Activated naive CD8-positive, alpha-beta T cell treated with anti-CD3 and anti-CD28 coated beads, Interleukin-2, amount 50 U/mL, for 24 hours (primary cell): ENCODE results near the gene PDE6A.

Source experiments
- ATAC-seq: fragments of 150-1000 bp; cut with Tn5 transposase; one replicate; pipeline ENCODE4 v1.10.0; 2021
- DNase-seq: peaks from one replicate; pipeline ENCODE4 v3.0.0; 2021
- H3K27ac Mint-ChIP-seq: one replicate; pipeline ENCODE4 v1.8.0; 2021; ENCODE audit warnings: mild to moderate bottlenecking, mixed read lengths
- H3K27me3 Mint-ChIP-seq: one replicate; pipeline ENCODE4 v1.8.0; 2021; ENCODE audit warnings: mixed read lengths
- H3K36me3 Mint-ChIP-seq: one replicate; pipeline ENCODE4 v1.8.0; 2021; ENCODE audit warnings: low read depth, mixed read lengths
- H3K4me1 Mint-ChIP-seq: one replicate; pipeline ENCODE4 v1.8.0; 2021; ENCODE audit warnings: mixed read lengths
- H3K4me3 Mint-ChIP-seq: one replicate; pipeline ENCODE4 v1.8.0; 2021; ENCODE audit warnings: mild to moderate bottlenecking, moderate library complexity, mixed read lengths
- H3K9me3 Mint-ChIP-seq: one replicate; pipeline ENCODE4 v1.8.0; 2021; ENCODE audit warnings: mixed read lengths

The PDE6A gene

GRCh38 chr5:149940941-149941644, 3.5 kb downstream of the PDE6A start:
- no peak overlapping the region for H3K27ac Mint-ChIP-seq
- no peak for ATAC-seq
- no peaks in the 10 kb centered on the region for H3K9me3 Mint-ChIP-seq
- DNase-seq = no peak
- H3K36me3 Mint-ChIP-seq = no peaks in the 10 kb centered on the region
- H3K27me3 Mint-ChIP-seq = no peaks in the 10 kb centered on the region
- H3K4me1 Mint-ChIP-seq = no peaks in the 10 kb centered on the region
- H3K4me3 Mint-ChIP-seq = no peak overlapping the region

- Mint-ChIP-seq H3K4me1 (no peaks in the 10 kb centered on the region), H3K27ac (no peak overlapping the region), H3K36me3 (no peaks in the 10 kb centered on the region), H3K4me3 (no peak overlapping the region), H3K27me3 (no peaks in the 10 kb centered on the region), H3K9me3 (no peaks in the 10 kb centered on the region)
- DNase-seq (no peak), ATAC-seq (no peak)
These were observed 4.5 kb downstream of the PDE6A start for GRCh38 chr5:149940077-149940574.

GRCh38 chr5:149939546-149939945, 5.0 kb downstream of the PDE6A start:
- ATAC-seq = no peak
- Mint-ChIP-seq H3K27ac (no peak overlapping the region), H3K27me3 (no peaks in the 10 kb centered on the region), H3K9me3 (no peaks in the 10 kb centered on the region), H3K4me1 (no peaks in the 10 kb centered on the region), H3K4me3 (no peak overlapping the region), H3K36me3 (no peaks in the 10 kb centered on the region)
- DNase-seq = no peak

- DNase-seq = no peak
- Mint-ChIP-seq H3K4me1 (no peaks in the 10 kb centered on the region), H3K27ac (no peak overlapping the region), H3K27me3 (peaks cover 4% of the 10 kb centered on the region), H3K9me3 (no peaks in the 10 kb centered on the region), H3K36me3 (no peaks in the 10 kb centered on the region), H3K4me3 (no peak overlapping the region)
- no peak for ATAC-seq
These were observed 5.7 kb downstream of the PDE6A start for GRCh38 chr5:149938791-149939358.

GRCh38 chr5:149938279-149938678, 6.3 kb downstream of the PDE6A start:
- DNase-seq = no peak
- peaks cover 4% of the 10 kb centered on the region for H3K27me3 Mint-ChIP-seq
- H3K4me1 Mint-ChIP-seq = no peaks in the 10 kb centered on the region
- no peak overlapping the region for H3K4me3 Mint-ChIP-seq
- ATAC-seq = no peak
- no peak overlapping the region for H3K27ac Mint-ChIP-seq
- no peaks in the 10 kb centered on the region for H3K9me3 Mint-ChIP-seq
- H3K36me3 Mint-ChIP-seq = no peaks in the 10 kb centered on the region

- Mint-ChIP-seq H3K36me3 (no peaks in the 10 kb centered on the region), H3K27me3 (peaks cover 4% of the 10 kb centered on the region), H3K4me3 (no peak overlapping the region), H3K9me3 (no peaks in the 10 kb centered on the region), H3K27ac (no peak overlapping the region), H3K4me1 (no peaks in the 10 kb centered on the region)
- DNase-seq (no peak), ATAC-seq (no peak)
These were observed 7.0 kb downstream of the PDE6A start for GRCh38 chr5:149937610-149938009.

GRCh38 chr5:149936700-149937091, 7.9 kb downstream of the PDE6A start:
- Mint-ChIP-seq H3K9me3 (no peaks in the 10 kb centered on the region), H3K36me3 (no peaks in the 10 kb centered on the region), H3K27ac (no peak overlapping the region), H3K4me3 (no peak overlapping the region), H3K4me1 (no peaks in the 10 kb centered on the region), H3K27me3 (peaks cover 10% of the 10 kb centered on the region)
- ATAC-seq (no peak), DNase-seq (no peak)

GRCh38 chr5:149936044-149936699, 8.4 kb downstream of the PDE6A start:
- H3K4me1 Mint-ChIP-seq = no peaks in the 10 kb centered on the region
- H3K27me3 Mint-ChIP-seq = peaks cover 12% of the 10 kb centered on the region
- no peaks in the 10 kb centered on the region for H3K36me3 Mint-ChIP-seq
- no peak overlapping the region for H3K27ac Mint-ChIP-seq
- no peaks in the 10 kb centered on the region for H3K9me3 Mint-ChIP-seq
- ATAC-seq (no peak), DNase-seq (no peak)
- H3K4me3 Mint-ChIP-seq = no peak overlapping the region

GRCh38 chr5:149935431-149935901, 9.1 kb downstream of the PDE6A start:
- Mint-ChIP-seq H3K27ac (no peak overlapping the region), H3K4me3 (no peak overlapping the region), H3K9me3 (no peaks in the 10 kb centered on the region), H3K4me1 (no peaks in the 10 kb centered on the region), H3K27me3 (peaks cover 17% of the 10 kb centered on the region), H3K36me3 (no peaks in the 10 kb centered on the region)
- no peak for DNase-seq
- ATAC-seq = no peak

GRCh38 chr5:149932445-149933350, 11.9 kb downstream of the PDE6A start:
- DNase-seq (no peak), ATAC-seq (no peak)
- peaks cover 28% of the 10 kb centered on the region for H3K27me3 Mint-ChIP-seq
- H3K27ac Mint-ChIP-seq = no peak overlapping the region
- H3K4me3 Mint-ChIP-seq = no peak overlapping the region
- no peaks in the 10 kb centered on the region for H3K36me3 Mint-ChIP-seq
- H3K9me3 Mint-ChIP-seq = no peaks in the 10 kb centered on the region
- H3K4me1 Mint-ChIP-seq = no peaks in the 10 kb centered on the region

- Mint-ChIP-seq H3K36me3 (no peaks in the 10 kb centered on the region), H3K27me3 (peaks cover 28% of the 10 kb centered on the region), H3K4me1 (no peaks in the 10 kb centered on the region), H3K27ac (no peak overlapping the region), H3K9me3 (no peaks in the 10 kb centered on the region), H3K4me3 (no peak overlapping the region)
- DNase-seq (no peak), ATAC-seq (no peak)
These were observed 12.6 kb downstream of the PDE6A start for GRCh38 chr5:149931992-149932436.

GRCh38 chr5:149930749-149931574, 13.6 kb downstream of the PDE6A start:
- Mint-ChIP-seq H3K27me3 (peaks cover 28% of the 10 kb centered on the region), H3K27ac (no peak overlapping the region), H3K36me3 (no peaks in the 10 kb centered on the region), H3K4me1 (no peaks in the 10 kb centered on the region), H3K9me3 (no peaks in the 10 kb centered on the region), H3K4me3 (no peak overlapping the region)
- DNase-seq = no peak
- ATAC-seq = no peak

- H3K36me3 Mint-ChIP-seq = no peaks in the 10 kb centered on the region
- ATAC-seq (no peak), DNase-seq (no peak)
- no peak overlapping the region for H3K27ac Mint-ChIP-seq
- no peak overlapping the region for H3K4me3 Mint-ChIP-seq
- no peaks in the 10 kb centered on the region for H3K4me1 Mint-ChIP-seq
- no peaks in the 10 kb centered on the region for H3K9me3 Mint-ChIP-seq
- H3K27me3 Mint-ChIP-seq = peaks cover 28% of the 10 kb centered on the region
These were observed 14.4 kb downstream of the PDE6A start for GRCh38 chr5:149930043-149930748.
